ACC112 (cell line): Measurements from ENCODE around the gene CAST.
"Not testable (repeated sequence)": the region's sequence is repeated elsewhere in the genome, so short reads cannot be mapped to it uniquely, and the experiment has no call there.

Source experiments
- H2AFZ ChIP-seq: fragments of 200-600 bp; sonication (generic); one replicate; pipeline ENCODE4 v1.6.0; 2017; ENCODE audit warnings: antibody characterized with exemption, low read length; ENCODE audit not compliant: unreplicated experiment
- H3K27ac ChIP-seq: fragments of 200-600 bp; sonication (generic); 2 replicates; pipeline ENCODE4 v1.5.1; 2014; ENCODE audit warnings: low read depth, mild to moderate bottlenecking, antibody characterized with exemption, low read length, moderate library complexity
- H3K27me3 ChIP-seq: fragments of 200-600 bp; sonication (generic); 2 replicates; pipeline ENCODE4 v1.6.1; 2014; ENCODE audit warnings: mild to moderate bottlenecking, antibody characterized with exemption, low read length, moderate library complexity, mixed read lengths; ENCODE audit not compliant: insufficient read depth
- H3K36me3 ChIP-seq: fragments of 200-600 bp; sonication (generic); 2 replicates; pipeline ENCODE4 v1.6.1; 2016; ENCODE audit warnings: mild to moderate bottlenecking, antibody characterized with exemption, low read length, moderate library complexity, mixed read lengths; ENCODE audit not compliant: insufficient read depth
- H3K4me1 ChIP-seq: fragments of 200-600 bp; sonication (generic); one replicate; pipeline ENCODE4 v1.6.1; 2016; ENCODE audit warnings: low read length, mixed read lengths; ENCODE audit not compliant: insufficient read depth, unreplicated experiment, control insufficient read depth
- H3K4me3 ChIP-seq: fragments of 200-600 bp; sonication (generic); 2 replicates; pipeline ENCODE4 v1.5.1; 2014; ENCODE audit warnings: mild to moderate bottlenecking, low read depth, low read length
- H3K79me2 ChIP-seq: fragments of 200-600 bp; sonication (generic); one replicate; pipeline ENCODE4 v1.6.0; 2016; ENCODE audit warnings: low read length; ENCODE audit not compliant: control insufficient read depth, unreplicated experiment, insufficient read depth

The CAST gene

DNA sequence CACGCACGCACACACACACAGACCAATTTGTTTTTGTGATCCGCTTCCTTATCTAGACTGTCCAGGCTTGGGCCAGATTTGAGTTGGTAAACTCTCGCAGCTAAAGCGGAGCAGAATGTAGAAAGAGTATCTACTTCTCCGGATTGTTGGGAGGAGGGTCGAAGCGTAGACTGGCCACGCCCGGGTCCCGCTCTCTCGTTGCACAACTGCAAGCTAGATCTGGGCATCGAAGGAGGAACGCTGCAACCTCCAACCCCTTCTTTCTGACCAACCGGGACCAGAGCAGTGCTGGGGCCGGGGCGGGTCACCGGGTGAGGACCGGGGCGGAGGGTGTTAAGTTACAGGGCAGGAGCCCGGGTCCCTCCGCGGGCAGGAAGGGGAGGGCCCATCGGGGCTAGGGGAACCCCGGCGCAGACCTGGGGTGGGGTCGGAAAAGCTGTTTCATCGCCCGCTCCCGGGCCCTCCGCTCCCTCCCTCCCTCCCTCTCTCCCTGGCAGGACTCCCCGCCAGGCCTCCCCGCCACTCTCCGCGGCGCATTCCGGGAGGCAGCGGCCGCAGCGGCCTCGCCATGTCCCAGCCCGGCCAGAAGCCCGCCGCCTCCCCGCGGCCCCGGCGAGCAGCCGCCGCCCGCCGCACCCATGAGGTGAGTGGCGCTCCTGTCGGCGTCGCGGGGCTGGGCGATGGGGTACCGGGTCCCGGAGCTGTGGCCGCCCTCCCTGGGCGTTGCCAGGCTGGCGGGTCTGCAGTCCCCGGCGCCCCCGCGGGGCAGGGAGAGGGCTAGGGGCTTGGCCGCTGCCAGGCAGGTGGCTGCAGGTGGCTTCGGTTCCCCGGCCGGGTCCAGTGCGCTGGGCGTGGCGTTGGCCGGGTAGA lies at the start of gene CAST:
CAST (plus strand) TSS at position 522 of the 870 bp plus-strand sequence; CDS start at position 569, 47 bp downstream.
- peaks cover 42% of the 10 kb centered on the region for H3K79me2 ChIP-seq
- H3K36me3 ChIP-seq = no peaks in the 10 kb centered on the region
- H2AFZ ChIP-seq = peak within 1 kb of the TSS; percentile 86
- peak within 1 kb of the TSS; percentile 86 for H3K27ac ChIP-seq
- peaks cover 42% of the 10 kb centered on the region for H3K4me1 ChIP-seq
- peak within 1 kb of the TSS; percentile 96 for H3K4me3 ChIP-seq
- H3K27me3 ChIP-seq = no peaks in the 10 kb centered on the region

GRCh38 chr5:96614110-96614691 lies 48.0 kb upstream of the CAST start:
- Histone ChIP-seq H3K27me3 (no peaks in the 10 kb centered on the region), H3K4me1 (peaks cover 14% of the 10 kb centered on the region), H3K79me2 (no peaks in the 10 kb centered on the region), H3K36me3 (no peaks in the 10 kb centered on the region), H3K4me3 (peak overlapping the region; percentile 70), H2AFZ (no peak overlapping the region), H3K27ac (peak overlapping the region; percentile 78)

- no peaks in the 10 kb centered on the region for H3K27me3 ChIP-seq
- 0 out of 2 replicates have a peak, but pooled peaks cover 2% of the 10 kb centered on the region for H3K36me3 ChIP-seq
- no peaks in the 10 kb centered on the region for H3K79me2 ChIP-seq
- no peak overlapping the region for H2AFZ ChIP-seq
- H3K4me3 ChIP-seq = no peak overlapping the region
- H3K27ac ChIP-seq = no peak overlapping the region
- peaks cover 14% of the 10 kb centered on the region for H3K4me1 ChIP-seq
These were observed 47.0 kb upstream of the CAST start for GRCh38 chr5:96615223-96615622.

DNA sequence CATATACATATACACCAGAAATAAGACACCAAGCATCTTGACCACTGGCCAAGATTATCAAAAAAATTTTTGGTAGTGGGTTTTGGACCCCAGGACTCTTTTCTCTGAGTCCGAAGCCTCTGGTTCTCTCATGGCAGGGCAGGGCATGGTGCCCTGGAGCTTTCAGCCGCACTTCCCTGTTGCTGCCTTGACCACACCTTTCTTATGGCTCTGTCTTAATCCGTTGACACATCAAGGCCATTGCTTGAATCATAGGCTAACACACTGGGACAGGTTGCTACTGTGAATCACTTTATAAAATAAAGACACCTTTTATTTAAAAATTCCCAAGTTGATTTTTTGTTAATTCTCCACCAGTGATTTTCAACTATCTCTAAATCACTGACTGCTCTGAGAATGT lies 45.4 kb upstream of the CAST start:
- Histone ChIP-seq H3K27me3 (no peaks in the 10 kb centered on the region), H3K36me3 (0 out of 2 replicates have a peak, but pooled peaks cover 2% of the 10 kb centered on the region), H3K4me3 (no peak overlapping the region), H3K27ac (no peak overlapping the region), H3K4me1 (peaks cover 14% of the 10 kb centered on the region), H2AFZ (no peak overlapping the region), H3K79me2 (no peaks in the 10 kb centered on the region)

DNA sequence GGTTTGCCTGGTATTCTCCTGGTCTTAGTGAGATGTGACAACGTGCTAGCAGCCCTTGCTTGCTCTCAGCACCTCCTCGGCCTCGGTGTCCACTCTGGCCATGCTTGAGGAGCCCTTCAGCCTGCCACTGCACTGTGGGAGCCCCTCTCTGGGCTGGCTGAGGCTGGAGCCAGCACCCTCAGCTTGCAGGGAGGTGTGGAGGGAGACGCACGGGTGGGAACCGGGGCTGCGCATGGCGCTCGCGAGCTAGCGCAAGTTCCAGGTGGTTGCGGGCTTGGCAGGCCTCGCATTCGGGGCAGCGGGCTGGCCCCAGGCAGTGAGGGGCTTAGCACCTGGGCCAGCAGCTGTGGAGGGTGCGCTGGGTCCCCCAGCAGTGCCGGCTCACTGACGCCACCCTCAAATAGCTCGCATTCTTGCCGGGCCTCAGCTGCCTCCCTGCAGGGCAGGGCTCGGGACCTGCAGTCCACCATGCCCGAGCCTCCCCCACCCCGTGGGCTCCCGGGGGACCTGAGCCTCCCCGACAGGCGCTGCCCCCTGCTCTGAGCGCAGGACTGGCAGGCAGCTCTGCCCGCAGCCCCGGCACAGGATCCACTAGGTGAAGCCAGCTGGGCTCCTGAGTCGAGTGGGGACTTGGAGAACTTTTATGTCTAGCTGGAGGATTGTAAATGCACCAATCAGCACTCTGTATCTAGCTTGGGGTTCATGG lies 43.7 kb upstream of the CAST start:
- not testable (repeated sequence) for H3K27ac ChIP-seq, H2AFZ ChIP-seq, H3K36me3 ChIP-seq, H3K79me2 ChIP-seq, H3K4me3 ChIP-seq, H3K27me3 ChIP-seq
- peaks cover 14% of the 10 kb centered on the region for H3K4me1 ChIP-seq

DNA sequence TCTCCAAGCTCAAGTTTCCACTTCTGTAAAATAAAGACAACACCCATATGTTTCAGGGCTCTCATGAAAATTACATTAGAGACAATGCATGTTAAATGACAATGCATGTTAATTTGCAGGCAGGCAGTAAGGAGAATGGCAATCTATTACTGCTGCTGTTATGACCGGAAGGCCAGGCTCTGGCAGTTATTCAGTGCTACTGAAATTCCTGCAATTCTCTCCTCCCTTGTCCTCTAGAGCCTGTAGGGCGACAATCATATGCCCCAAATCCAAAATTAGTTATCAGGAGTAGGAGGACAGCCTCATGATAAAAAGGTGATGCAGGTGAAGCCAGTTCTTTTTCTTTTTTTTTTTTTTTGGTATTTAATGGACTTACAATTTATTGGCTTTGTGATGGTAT lies 42.2 kb upstream of the CAST start:
- no peak overlapping the region for H2AFZ ChIP-seq
- H3K4me1 ChIP-seq = peaks cover 5% of the 10 kb centered on the region
- 0 out of 2 replicates have a peak, but pooled peaks cover 2% of the 10 kb centered on the region for H3K36me3 ChIP-seq
- H3K4me3 ChIP-seq = no peak overlapping the region
- no peaks in the 10 kb centered on the region for H3K79me2 ChIP-seq
- no peaks in the 10 kb centered on the region for H3K27me3 ChIP-seq
- H3K27ac ChIP-seq = no peak overlapping the region

- Histone ChIP-seq H2AFZ (no peak overlapping the region), H3K36me3 (0 out of 2 replicates have a peak, but pooled peaks cover 1% of the 10 kb centered on the region), H3K79me2 (no peaks in the 10 kb centered on the region), H3K27me3 (no peaks in the 10 kb centered on the region), H3K27ac (no peak overlapping the region), H3K4me1 (peaks cover 25% of the 10 kb centered on the region), H3K4me3 (no peak overlapping the region)
These were observed 37.6 kb upstream of the CAST start for GRCh38 chr5:96624596-96624995.

GRCh38 chr5:96625365-96625764 lies 36.8 kb upstream of the CAST start:
- Histone ChIP-seq H3K36me3 (no peaks in the 10 kb centered on the region), H3K4me3 (no peak overlapping the region), H2AFZ (no peak overlapping the region), H3K79me2 (no peaks in the 10 kb centered on the region), H3K27ac (no peak overlapping the region), H3K4me1 (peaks cover 32% of the 10 kb centered on the region), H3K27me3 (no peaks in the 10 kb centered on the region)

- Histone ChIP-seq H3K4me3 (no peak overlapping the region), H2AFZ (no peak overlapping the region), H3K79me2 (no peaks in the 10 kb centered on the region), H3K27me3 (no peaks in the 10 kb centered on the region), H3K4me1 (peaks cover 41% of the 10 kb centered on the region), H3K36me3 (no peaks in the 10 kb centered on the region), H3K27ac (peak overlapping the region; percentile 17)
These were observed 35.2 kb upstream of the CAST start for GRCh38 chr5:96626956-96627355.

GRCh38 chr5:96627792-96628398 lies 34.3 kb upstream of the CAST start:
- no peak overlapping the region for H3K4me3 ChIP-seq
- no peak overlapping the region for H2AFZ ChIP-seq
- no peak overlapping the region for H3K27ac ChIP-seq
- H3K4me1 ChIP-seq = peaks cover 41% of the 10 kb centered on the region
- H3K36me3 ChIP-seq = no peaks in the 10 kb centered on the region
- H3K79me2 ChIP-seq = no peaks in the 10 kb centered on the region
- H3K27me3 ChIP-seq = no peaks in the 10 kb centered on the region
